Bronchial epithelial cell (primary cell): Measurements from ENCODE around the gene ZNF236. TPM values are rescaled to one million over a fixed set of nuclear protein-coding genes. Genes with fewer than 3 reads are reported as not detected.
A peak's percentile ranks its signal among the peaks of the same experiment; 100 is the strongest.
"Not testable (repeated sequence)": the region's sequence is repeated elsewhere in the genome, so short reads cannot be mapped to it uniquely, and the experiment has no call there.

ENCODE experiments used
- DNase-seq: peaks from one replicate; pipeline ENCODE4 v3.0.0-alpha.2; 2010; ENCODE audit warnings: low read depth
- FAIRE-seq: peaks from 2 replicates; lab custom pipeline; 2011; peaks lifted over from hg19 to GRCh38; lab: Jason Lieb, UNC
- H3K27me3 ChIP-seq: 2 replicates; pipeline ENCODE4 v1.5.1; 2011; ENCODE audit warnings: low read length; ENCODE audit not compliant: control insufficient read depth, insufficient read depth
- H3K36me3 ChIP-seq: 2 replicates; pipeline ENCODE4 v1.5.1; 2011; ENCODE audit warnings: low read length; ENCODE audit not compliant: control insufficient read depth, insufficient read depth
- H3K4me3 ChIP-seq: 2 replicates; pipeline ENCODE4 v1.5.1; 2011; ENCODE audit warnings: mild to moderate bottlenecking, low read depth, low read length, control low read depth
- total RNA-seq: library from RNA; depleted of rRNA; stranded (reverse); fragments of >200 nt; gene quantifications from 2 replicates; pipeline ENCODE4 v1.2.1, GENCODE V29; 2014
- TF ChIP-seq, protein P1 (sequence below): IDR thresholded peaks from 2 replicates; pipeline ENCODE4 v1.5.1; 2011; ENCODE audit warnings: mild to moderate bottlenecking, moderate library complexity, low read length, control low read depth, inconsistent platforms; ENCODE audit not compliant: insufficient read depth, severe bottlenecking

ZNF236 gene
- total RNA-seq, 1 donor from 2014 or later: 5.3 TPM

DNA sequence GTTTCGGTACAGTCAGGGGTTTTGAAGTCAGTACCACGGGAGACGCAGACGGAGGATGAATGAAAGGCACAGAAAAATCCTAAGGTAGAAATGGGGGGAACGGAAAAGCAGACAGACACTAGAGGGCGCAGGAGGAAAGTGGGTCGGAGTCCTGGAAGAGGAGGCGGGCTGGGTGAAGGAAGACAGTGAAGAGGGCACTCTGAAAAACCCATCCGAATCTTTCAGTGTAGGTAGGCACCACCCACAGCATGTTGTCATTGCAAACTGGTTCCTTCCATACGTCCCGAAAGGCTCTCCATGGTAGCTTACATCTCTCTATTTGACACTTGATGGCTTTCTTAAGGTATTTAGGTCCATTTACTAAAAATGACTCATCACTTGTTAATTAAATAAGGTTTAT is 18.5 kb upstream of the ZNF236 start:
- TF ChIP-seq, protein P1, sequence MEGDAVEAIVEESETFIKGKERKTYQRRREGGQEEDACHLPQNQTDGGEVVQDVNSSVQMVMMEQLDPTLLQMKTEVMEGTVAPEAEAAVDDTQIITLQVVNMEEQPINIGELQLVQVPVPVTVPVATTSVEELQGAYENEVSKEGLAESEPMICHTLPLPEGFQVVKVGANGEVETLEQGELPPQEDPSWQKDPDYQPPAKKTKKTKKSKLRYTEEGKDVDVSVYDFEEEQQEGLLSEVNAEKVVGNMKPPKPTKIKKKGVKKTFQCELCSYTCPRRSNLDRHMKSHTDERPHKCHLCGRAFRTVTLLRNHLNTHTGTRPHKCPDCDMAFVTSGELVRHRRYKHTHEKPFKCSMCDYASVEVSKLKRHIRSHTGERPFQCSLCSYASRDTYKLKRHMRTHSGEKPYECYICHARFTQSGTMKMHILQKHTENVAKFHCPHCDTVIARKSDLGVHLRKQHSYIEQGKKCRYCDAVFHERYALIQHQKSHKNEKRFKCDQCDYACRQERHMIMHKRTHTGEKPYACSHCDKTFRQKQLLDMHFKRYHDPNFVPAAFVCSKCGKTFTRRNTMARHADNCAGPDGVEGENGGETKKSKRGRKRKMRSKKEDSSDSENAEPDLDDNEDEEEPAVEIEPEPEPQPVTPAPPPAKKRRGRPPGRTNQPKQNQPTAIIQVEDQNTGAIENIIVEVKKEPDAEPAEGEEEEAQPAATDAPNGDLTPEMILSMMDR: peak; percentile 94
- DNase-seq: peak; percentile 59
- Histone ChIP-seq H3K4me3 (no peak overlapping the region), H3K36me3 (no peaks in the 10 kb centered on the region), H3K27me3 (no peaks in the 10 kb centered on the region)
- FAIRE-seq: peak; percentile 47

DNA sequence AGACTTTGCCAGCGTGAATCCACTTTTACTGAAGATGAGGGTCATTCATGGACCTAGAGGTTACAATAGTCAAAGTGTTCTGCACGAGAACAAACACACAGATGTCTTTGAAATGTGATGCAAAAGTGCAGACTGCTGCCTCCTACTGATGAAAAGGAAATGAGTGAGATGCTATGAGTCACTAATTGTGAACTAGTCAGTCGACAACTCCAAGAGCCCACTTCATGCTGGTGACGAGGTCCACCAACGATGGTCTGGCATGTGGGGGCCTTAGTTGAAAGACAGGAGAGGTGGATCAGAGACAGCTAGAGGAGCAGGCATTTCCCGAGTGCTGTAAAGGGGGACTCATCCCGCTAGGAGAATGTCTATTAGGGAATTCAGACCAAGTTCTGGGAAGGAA is 17.1 kb upstream of the ZNF236 start:
- Histone ChIP-seq H3K4me3 (no peak overlapping the region), H3K27me3 (no peaks in the 10 kb centered on the region), H3K36me3 (no peaks in the 10 kb centered on the region)
- TF ChIP-seq, protein P1: peak; percentile 41
- FAIRE-seq: no peak
- peak; percentile 73 for DNase-seq

- peak; percentile 97 for DNase-seq
These were observed 16.1 kb upstream of the ZNF236 start for GRCh38 chr18:76806301-76806700.

DNA sequence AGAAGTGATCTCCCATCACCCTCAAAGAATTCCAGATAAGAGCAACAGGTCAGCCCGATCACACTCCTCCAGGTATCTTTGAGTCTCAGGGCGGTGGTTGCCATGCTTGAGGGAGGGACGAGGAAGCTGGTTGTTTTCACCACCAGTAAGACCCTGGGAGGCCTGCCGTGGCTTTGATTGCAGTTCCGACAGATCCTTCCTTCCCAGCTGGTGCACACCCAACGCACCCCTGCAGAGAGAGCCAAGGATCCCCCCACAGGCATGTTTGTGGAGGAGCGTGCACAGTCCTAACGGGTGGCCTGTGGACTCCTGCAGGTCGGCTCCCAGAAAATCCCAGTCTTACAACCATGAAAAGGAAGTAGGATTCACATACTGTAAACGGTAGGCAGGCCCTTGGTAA is 13.8 kb upstream of the ZNF236 start:
- FAIRE-seq: no peak

More at GRCh38 chr18:76806301-76806700, 16.1 kb upstream of the ZNF236 start:
- H3K36me3 ChIP-seq: no peaks in the 10 kb centered on the region
- TF ChIP-seq, protein P1: peak; percentile 7
- no peak overlapping the region for H3K4me3 ChIP-seq
- no peaks in the 10 kb centered on the region for H3K27me3 ChIP-seq
- FAIRE-seq: no peak

GRCh38 chr18:76811530-76811929 is 10.8 kb upstream of the ZNF236 start:
- not testable (repeated sequence) for H3K36me3 ChIP-seq, FAIRE-seq, H3K4me3 ChIP-seq, DNase-seq, H3K27me3 ChIP-seq

More for the DNA sequence above, 13.8 kb upstream of the ZNF236 start:
- no peaks in the 10 kb centered on the region for H3K27me3 ChIP-seq
- TF ChIP-seq, protein P1: no peak
- no peak for DNase-seq
- no peaks in the 10 kb centered on the region for H3K36me3 ChIP-seq
- H3K4me3 ChIP-seq: no peak overlapping the region

DNA sequence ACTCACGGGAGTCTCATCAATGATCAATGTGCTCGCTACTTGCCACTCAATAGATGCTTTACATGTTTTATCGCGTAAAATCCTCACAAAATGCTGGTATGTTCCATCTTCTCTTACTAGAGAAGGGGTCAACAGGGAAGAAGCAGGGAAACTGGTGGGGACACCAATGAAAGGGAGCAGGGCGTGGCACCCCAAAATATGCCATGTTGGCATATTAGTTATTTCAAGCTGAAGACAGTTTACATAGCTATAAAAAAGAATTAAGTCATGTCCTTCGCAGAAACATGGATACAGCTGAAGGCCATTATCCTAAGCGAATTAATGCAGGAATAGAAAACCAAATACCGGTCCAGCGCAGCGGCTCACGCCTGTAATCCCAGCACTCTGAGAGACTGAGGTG is 8.1 kb upstream of the ZNF236 start:
- no peak for FAIRE-seq

More for the DNA sequence above, 8.1 kb upstream of the ZNF236 start:
- Histone ChIP-seq H3K36me3 (no peaks in the 10 kb centered on the region), H3K4me3 (no peak overlapping the region), H3K27me3 (no peaks in the 10 kb centered on the region)
- no peak for DNase-seq
- TF ChIP-seq, protein P1: no peak
